GM18861 (cell line): Measurements from ENCODE around the gene ALG6.

Source experiments
- ATAC-seq: cut with Tn5 transposase; IDR thresholded peaks from one replicate; pipeline ENCODE4 v1.9.1; 2021; ENCODE audit not compliant: unreplicated experiment

ALG6 gene

GRCh38 chr1:63367215-63368103 lies at the start of gene ALG6:
Gene ALG6 (plus strand): TSS chr1:63367627. CDS start chr1:63370978, 3,351 bp downstream.
- ATAC-seq, result peak; percentile 91

GRCh38 chr1:63317817-63318152 lies 49.6 kb upstream of the ALG6 start:
- ATAC-seq, result no peak

- no peak for ATAC-seq
Measured at GRCh38 chr1:63318201-63318979, 49.0 kb upstream of the ALG6 start.

- no peak for ATAC-seq
Measured at GRCh38 chr1:63319046-63320021, 48.1 kb upstream of the ALG6 start.

GRCh38 chr1:63320022-63320721 lies 47.3 kb upstream of the ALG6 start:
- no peak for ATAC-seq

GRCh38 chr1:63321066-63321784 lies 46.2 kb upstream of the ALG6 start:
- no peak for ATAC-seq

GRCh38 chr1:63321785-63322113 lies 45.7 kb upstream of the ALG6 start:
- ATAC-seq, result peak; percentile 6

GRCh38 chr1:63322114-63322943 lies 45.1 kb upstream of the ALG6 start, which contains the start of gene FOXD3:
Gene FOXD3 (plus strand): TSS chr1:63322567. CDS start chr1:63323059, 492 bp downstream.
- peak; percentile 33 for ATAC-seq

- ATAC-seq, result no peak
Measured at GRCh38 chr1:63322944-63323864, 44.2 kb upstream of the ALG6 start.

GRCh38 chr1:63323865-63324778 lies 43.3 kb upstream of the ALG6 start:
- ATAC-seq, result no peak

GRCh38 chr1:63324779-63325119 lies 42.7 kb upstream of the ALG6 start:
- no peak for ATAC-seq

- no peak for ATAC-seq
Measured at GRCh38 chr1:63325279-63325985, 42.0 kb upstream of the ALG6 start.

GRCh38 chr1:63326106-63326472 lies 41.3 kb upstream of the ALG6 start:
- no peak for ATAC-seq

GRCh38 chr1:63326473-63327380 lies 40.7 kb upstream of the ALG6 start:
- ATAC-seq, result no peak

- no peak for ATAC-seq
Measured at GRCh38 chr1:63327417-63328054, 39.9 kb upstream of the ALG6 start.
